HepG2 (cell line): Measurements from ENCODE around the gene ICAM5. TPM values are rescaled to one million over a fixed set of nuclear protein-coding genes. Genes with fewer than 3 reads are reported as not detected.

Experiments
- ASH2L ChIP-seq: fragments of 300-600, 200-600 bp; sonication (generic); IDR thresholded peaks from 2 replicates; pipeline ENCODE4 v1.7.0; 2017; ENCODE audit warnings: low read depth, mild to moderate bottlenecking, moderate library complexity, mixed read lengths, low read length; ENCODE audit not compliant: insufficient read length
- HNF4G ChIP-seq, 2 experiments: sonication (generic) in 1 of 2; formaldehyde crosslinking in 1 of 2; IDR thresholded peaks; 2 replicates each; pipeline versions ENCODE4 v1.4.0 to v1.6.1; 2011 to 2020; ENCODE audit warnings: borderline replicate concordance in 2 of 2, low read depth in 2 of 2, mild to moderate bottlenecking in 2 of 2, low read length in 1 of 2, missing genetic modification reagents in 1 of 2, moderate library complexity in 1 of 2
- REPIN1 ChIP-seq: sonication (generic); formaldehyde crosslinking; IDR thresholded peaks from 2 replicates; pipeline ENCODE4 v1.8.0; 2022; ENCODE audit warnings: missing genetic modification reagents, low read depth, mild to moderate bottlenecking, borderline replicate concordance
- ZNF136 ChIP-seq: sonication (generic); formaldehyde crosslinking; IDR thresholded peaks from 2 replicates; pipeline ENCODE4 v1.8.1; 2022; ENCODE audit warnings: low read depth, mild to moderate bottlenecking, moderate library complexity, missing genetic modification reagents
- ZNF350 ChIP-seq: sonication (generic); formaldehyde crosslinking; IDR thresholded peaks from 2 replicates; pipeline ENCODE4 v1.4.0; 2020; ENCODE audit warnings: mild to moderate bottlenecking, low read depth, missing genetic modification reagents, borderline replicate concordance
- ZNF451 ChIP-seq: sonication (generic); formaldehyde crosslinking; IDR thresholded peaks from 2 replicates; pipeline ENCODE4 v1.5.0; 2020; ENCODE audit warnings: mild to moderate bottlenecking, missing genetic modification reagents
- ZNF543 ChIP-seq: sonication (generic); formaldehyde crosslinking; IDR thresholded peaks from 2 replicates; pipeline ENCODE4 v1.4.0; 2020; ENCODE audit warnings: mild to moderate bottlenecking, missing genetic modification reagents
- ZNF607 ChIP-seq: sonication (generic); formaldehyde crosslinking; IDR thresholded peaks from 2 replicates; pipeline ENCODE4 v1.5.1; 2020; ENCODE audit warnings: missing genetic modification reagents, mild to moderate bottlenecking, borderline replicate concordance
- polyA plus RNA-seq, 8 experiments: library from polyadenylated mRNA; depleted of rRNA in 3 of 8; stranded (reverse) in 7 of 8; unstranded in 1 of 8; fragments of >200 nt; fragmentation: Illumina TruSeq in 4 of 8; extraction: Trizol in 4 of 8; gene quantifications; 2 replicates each; pipeline versions ENCODE4 v1.2.1 to v1.2.3, GENCODE V29; 2011 to 2016; ENCODE audit warnings: low read depth in 4 of 8, missing spikeins in 1 of 8, mixed read lengths in 1 of 8; ENCODE audit not compliant: insufficient read depth in 1 of 8
- total RNA-seq, 5 experiments: library from RNA; depleted of rRNA; stranded (reverse); fragments of >200 nt; fragmentation: Illumina TruSeq; extraction: Trizol; gene quantifications; 2 replicates each; pipeline ENCODE4 v1.2.3, GENCODE V29; 2016; ENCODE audit warnings: low read depth in 1 of 5
- TF ChIP-seq, protein P1 (sequence below): IDR thresholded peaks from 2 replicates; pipeline ENCODE4 v1.6.1; 2016; ENCODE audit warnings: low read depth, control low read depth
- TF ChIP-seq, protein P2 (sequence below), 2 experiments: sonication (generic) in 1 of 2; formaldehyde crosslinking in 1 of 2; IDR thresholded peaks; 2 replicates each; pipeline versions ENCODE4 v1.4.0 to v1.6.1; 2018 to 2020; ENCODE audit warnings: missing genetic modification reagents in 2 of 2, borderline replicate concordance in 1 of 2, low read depth in 1 of 2, mild to moderate bottlenecking in 1 of 2, missing biosample characterization in 1 of 2
- TF ChIP-seq, protein P3 (sequence below): sonication (generic); formaldehyde crosslinking; IDR thresholded peaks from 2 replicates; pipeline ENCODE4 v1.9.0; 2022; ENCODE audit warnings: missing genetic modification reagents, mild to moderate bottlenecking, borderline replicate concordance
- TF ChIP-seq, protein P4 (sequence below): IDR thresholded peaks from 2 replicates; pipeline ENCODE4 v1.6.1; 2018; ENCODE audit warnings: missing genetic modification reagents, mild to moderate bottlenecking, missing compliant biosample characterization
- TF ChIP-seq, protein P5 (sequence below): sonication (generic); formaldehyde crosslinking; IDR thresholded peaks from 2 replicates; pipeline ENCODE4 v1.5.1; 2020; ENCODE audit warnings: mild to moderate bottlenecking, missing genetic modification reagents
- TF ChIP-seq, protein P6 (sequence below): IDR thresholded peaks from 2 replicates; pipeline ENCODE4 v1.6.1; 2016

Gene ICAM5
- total and polyA plus RNA-seq, 2 of the 13 experiments (the other 11 are each of a cell fraction or from before 2014, with no cell fraction given): 0.46 to 1.6 TPM

DNA sequence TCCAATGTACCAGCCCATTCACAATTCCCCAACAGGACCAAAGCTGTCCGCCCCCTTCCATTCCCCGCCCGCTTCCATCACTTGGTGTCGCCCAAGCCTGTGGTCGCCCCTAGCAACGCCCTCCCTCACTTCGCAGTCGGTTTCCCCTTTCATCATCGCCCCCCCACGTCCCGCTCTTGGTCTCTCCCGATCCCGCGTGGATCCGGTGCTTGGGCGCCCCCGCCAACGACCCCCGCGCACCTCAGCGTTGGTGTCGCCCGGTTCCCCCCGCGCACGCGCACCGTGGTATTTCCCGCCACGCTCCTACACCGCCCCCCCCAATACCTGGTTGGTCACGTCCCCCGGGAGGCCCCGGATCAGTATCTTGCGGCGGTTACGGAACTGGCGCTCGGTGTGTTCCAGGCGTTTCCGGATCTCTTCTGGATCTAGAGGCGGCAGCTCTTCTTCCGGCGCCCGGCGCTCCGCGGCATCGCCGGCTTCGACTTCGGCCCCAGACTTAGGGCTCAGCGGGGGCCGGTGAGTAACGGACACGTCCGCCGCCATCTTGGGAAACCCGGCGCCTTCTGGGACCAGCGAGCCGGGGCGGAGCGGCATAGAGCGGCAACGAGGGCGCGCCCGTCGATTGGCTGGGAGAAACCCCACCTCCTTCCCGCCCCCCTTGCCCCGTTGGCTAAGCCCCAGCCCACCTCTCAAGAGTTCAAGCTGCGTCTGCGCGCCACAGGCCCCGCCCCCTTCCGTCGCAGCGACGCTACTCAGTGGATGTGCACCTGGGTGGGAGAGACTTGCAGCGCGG lies 43.4 kb downstream of the ICAM5 start, which contains the start of gene RAVER1 (continued):
- TF ChIP-seq, protein P1, sequence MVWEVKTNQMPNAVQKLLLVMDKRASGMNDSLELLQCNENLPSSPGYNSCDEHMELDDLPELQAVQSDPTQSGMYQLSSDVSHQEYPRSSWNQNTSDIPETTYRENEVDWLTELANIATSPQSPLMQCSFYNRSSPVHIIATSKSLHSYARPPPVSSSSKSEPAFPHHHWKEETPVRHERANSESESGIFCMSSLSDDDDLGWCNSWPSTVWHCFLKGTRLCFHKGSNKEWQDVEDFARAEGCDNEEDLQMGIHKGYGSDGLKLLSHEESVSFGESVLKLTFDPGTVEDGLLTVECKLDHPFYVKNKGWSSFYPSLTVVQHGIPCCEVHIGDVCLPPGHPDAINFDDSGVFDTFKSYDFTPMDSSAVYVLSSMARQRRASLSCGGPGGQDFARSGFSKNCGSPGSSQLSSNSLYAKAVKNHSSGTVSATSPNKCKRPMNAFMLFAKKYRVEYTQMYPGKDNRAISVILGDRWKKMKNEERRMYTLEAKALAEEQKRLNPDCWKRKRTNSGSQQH (CRISPR knock-in tag): peak; percentile 74; the same call in 1 of the 2 replicates
- TF ChIP-seq ZNF136 (CRISPR knock-in tag): 0 out of 2 replicates have a peak, but pooled peaks have one; percentile 47
- no peak for TF ChIP-seq REPIN1 (CRISPR knock-in tag)
- TF ChIP-seq, protein P2, sequence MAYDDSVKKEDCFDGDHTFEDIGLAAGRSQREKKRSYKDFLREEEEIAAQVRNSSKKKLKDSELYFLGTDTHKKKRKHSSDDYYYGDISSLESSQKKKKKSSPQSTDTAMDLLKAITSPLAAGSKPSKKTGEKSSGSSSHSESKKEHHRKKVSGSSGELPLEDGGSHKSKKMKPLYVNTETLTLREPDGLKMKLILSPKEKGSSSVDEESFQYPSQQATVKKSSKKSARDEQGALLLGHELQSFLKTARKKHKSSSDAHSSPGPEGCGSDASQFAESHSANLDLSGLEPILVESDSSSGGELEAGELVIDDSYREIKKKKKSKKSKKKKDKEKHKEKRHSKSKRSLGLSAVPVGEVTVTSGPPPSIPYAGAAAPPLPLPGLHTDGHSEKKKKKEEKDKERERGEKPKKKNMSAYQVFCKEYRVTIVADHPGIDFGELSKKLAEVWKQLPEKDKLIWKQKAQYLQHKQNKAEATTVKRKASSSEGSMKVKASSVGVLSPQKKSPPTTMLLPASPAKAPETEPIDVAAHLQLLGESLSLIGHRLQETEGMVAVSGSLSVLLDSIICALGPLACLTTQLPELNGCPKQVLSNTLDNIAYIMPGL (CRISPR knock-in tag; IDR thresholded peaks at IDR 0.05; ENCODE audit: borderline replicate concordance in 1 of 2, low read depth in 1 of 2): peak in 1 of 2 experiments; percentile 79; a peak in 2 of 4 replicates
- TF ChIP-seq HNF4G (IDR thresholded peaks at IDR 0.05; ENCODE audit: borderline replicate concordance, low read depth, low read length): no peak
- TF ChIP-seq HNF4G (CRISPR knock-in tag; IDR thresholded peaks at IDR 0.05; ENCODE audit: borderline replicate concordance, low read depth): no peak
- 0 out of 2 replicates have a peak, but pooled peaks have one; percentile 59 for TF ChIP-seq ZNF607 (CRISPR knock-in tag)
- TF ChIP-seq, protein P3, sequence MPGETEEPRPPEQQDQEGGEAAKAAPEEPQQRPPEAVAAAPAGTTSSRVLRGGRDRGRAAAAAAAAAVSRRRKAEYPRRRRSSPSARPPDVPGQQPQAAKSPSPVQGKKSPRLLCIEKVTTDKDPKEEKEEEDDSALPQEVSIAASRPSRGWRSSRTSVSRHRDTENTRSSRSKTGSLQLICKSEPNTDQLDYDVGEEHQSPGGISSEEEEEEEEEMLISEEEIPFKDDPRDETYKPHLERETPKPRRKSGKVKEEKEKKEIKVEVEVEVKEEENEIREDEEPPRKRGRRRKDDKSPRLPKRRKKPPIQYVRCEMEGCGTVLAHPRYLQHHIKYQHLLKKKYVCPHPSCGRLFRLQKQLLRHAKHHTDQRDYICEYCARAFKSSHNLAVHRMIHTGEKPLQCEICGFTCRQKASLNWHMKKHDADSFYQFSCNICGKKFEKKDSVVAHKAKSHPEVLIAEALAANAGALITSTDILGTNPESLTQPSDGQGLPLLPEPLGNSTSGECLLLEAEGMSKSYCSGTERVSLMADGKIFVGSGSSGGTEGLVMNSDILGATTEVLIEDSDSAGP (CRISPR knock-in tag): peak; percentile 69
- TF ChIP-seq ZNF543: peak; percentile 86; the same call in 1 of the 2 replicates
- TF ChIP-seq ASH2L: peak; percentile 87
- TF ChIP-seq ZNF451 (CRISPR knock-in tag): peak; percentile 13; the same call in 1 of the 2 replicates
- TF ChIP-seq, protein P4, sequence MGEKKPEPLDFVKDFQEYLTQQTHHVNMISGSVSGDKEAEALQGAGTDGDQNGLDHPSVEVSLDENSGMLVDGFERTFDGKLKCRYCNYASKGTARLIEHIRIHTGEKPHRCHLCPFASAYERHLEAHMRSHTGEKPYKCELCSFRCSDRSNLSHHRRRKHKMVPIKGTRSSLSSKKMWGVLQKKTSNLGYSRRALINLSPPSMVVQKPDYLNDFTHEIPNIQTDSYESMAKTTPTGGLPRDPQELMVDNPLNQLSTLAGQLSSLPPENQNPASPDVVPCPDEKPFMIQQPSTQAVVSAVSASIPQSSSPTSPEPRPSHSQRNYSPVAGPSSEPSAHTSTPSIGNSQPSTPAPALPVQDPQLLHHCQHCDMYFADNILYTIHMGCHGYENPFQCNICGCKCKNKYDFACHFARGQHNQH: 0 out of 2 replicates have a peak, but pooled peaks have one; percentile 15
- peak; percentile 78 for TF ChIP-seq ZNF350 (CRISPR knock-in tag)
- TF ChIP-seq, protein P5, sequence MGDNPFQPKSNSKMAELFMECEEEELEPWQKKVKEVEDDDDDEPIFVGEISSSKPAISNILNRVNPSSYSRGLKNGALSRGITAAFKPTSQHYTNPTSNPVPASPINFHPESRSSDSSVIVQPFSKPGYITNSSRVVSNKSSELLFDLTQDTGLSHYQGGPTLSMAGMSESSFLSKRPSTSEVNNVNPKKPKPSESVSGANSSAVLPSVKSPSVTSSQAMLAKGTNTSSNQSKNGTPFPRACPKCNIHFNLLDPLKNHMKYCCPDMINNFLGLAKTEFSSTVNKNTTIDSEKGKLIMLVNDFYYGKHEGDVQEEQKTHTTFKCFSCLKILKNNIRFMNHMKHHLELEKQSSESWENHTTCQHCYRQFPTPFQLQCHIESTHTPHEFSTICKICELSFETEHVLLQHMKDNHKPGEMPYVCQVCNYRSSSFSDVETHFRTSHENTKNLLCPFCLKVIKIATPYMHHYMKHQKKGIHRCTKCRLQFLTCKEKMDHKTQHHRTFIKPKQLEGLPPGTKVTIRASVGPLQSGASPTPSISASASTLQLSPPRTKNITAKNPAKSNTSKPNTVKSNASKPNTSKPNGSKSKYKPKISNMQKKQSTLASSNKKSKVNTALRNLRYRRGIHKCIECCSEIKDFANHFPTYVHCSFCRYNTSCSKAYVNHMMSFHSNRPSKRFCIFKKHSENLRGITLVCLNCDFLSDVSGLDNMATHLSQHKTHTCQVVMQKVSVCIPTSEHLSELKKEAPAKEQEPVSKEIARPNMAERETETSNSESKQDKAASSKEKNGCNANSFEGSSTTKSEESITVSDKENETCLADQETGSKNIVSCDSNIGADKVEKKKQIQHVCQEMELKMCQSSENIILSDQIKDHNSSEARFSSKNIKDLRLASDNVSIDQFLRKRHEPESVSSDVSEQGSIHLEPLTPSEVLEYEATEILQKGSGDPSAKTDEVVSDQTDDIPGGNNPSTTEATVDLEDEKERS (CRISPR knock-in tag): no peak; the same call in 1 of the 2 replicates
- TF ChIP-seq, protein P6, sequence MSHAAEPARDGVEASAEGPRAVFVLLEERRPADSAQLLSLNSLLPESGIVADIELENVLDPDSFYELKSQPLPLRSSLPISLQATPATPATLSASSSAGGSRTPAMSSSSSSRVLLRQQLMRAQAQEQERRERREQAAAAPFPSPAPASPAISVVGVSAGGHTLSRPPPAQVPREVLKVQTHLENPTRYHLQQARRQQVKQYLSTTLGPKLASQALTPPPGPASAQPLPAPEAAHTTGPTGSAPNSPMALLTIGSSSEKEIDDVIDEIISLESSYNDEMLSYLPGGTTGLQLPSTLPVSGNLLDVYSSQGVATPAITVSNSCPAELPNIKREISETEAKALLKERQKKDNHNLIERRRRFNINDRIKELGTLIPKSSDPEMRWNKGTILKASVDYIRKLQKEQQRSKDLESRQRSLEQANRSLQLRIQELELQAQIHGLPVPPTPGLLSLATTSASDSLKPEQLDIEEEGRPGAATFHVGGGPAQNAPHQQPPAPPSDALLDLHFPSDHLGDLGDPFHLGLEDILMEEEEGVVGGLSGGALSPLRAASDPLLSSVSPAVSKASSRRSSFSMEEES: 0 out of 2 replicates have a peak, but pooled peaks have one; percentile 18
